ENCODE measurements around the gene FTCD. TPM values are rescaled to one million over a fixed set of nuclear protein-coding genes. Genes with fewer than 3 reads are reported as not detected.

The FTCD gene
- total and polyA plus RNA-seq, 12 donors, result 0.20 to 16.8 (median 1.9) TPM; not detected in 2

GRCh38 chr21:46093668-46094400, 61.5 kb downstream of the FTCD start:
- TF ChIP-seq CTCF (IDR thresholded peaks at IDR 0.05) (no peak), POLR2A (IDR thresholded peaks at IDR 0.05) (no peak)
- no peak overlapping the region for H3K27ac ChIP-seq
- peak in 2 of 7 donors; percentile 17 to 21 for DNase-seq
- WGBS, 4 donors, result 84 to 89% (median 85%) methylated on average over 9 to 11 of the region's 11 CpGs; no CpG with 5 or more reads in 1 of the 4 donors
- intact Hi-C loops (cut with DNase I), result loop anchor here (10.0 kb wide), 2 partner anchors 109 to 119 kb away; partner anchors contain the start of gene COL6A1 (in 1 of the 2)
- H3K36me3 ChIP-seq (replicated peaks in 1 of 2), result no peaks in the 10 kb centered on the region
- H3K4me3 ChIP-seq, result no peak overlapping the region
- H3K4me1 ChIP-seq (replicated peaks in 1 of 2), result no peaks in the 10 kb centered on the region
- no peaks in the 10 kb centered on the region for H3K9me3 ChIP-seq (replicated peaks in 1 of 3)
- H3K27me3 ChIP-seq, result peaks cover 11% of the 10 kb centered on the region

- Histone ChIP-seq H3K4me3 (no peak overlapping the region), H3K4me1 (replicated peaks in 1 of 2) (no peaks in the 10 kb centered on the region), H3K27me3 (peaks cover 5% of the 10 kb centered on the region), H3K9me3 (replicated peaks in 1 of 3) (no peaks in the 10 kb centered on the region), H3K36me3 (replicated peaks in 1 of 2) (no peaks in the 10 kb centered on the region), H3K27ac (peak overlapping the region in 2 of 5 donors; percentile 43 to 66)
- WGBS, 4 donors, result 73 to 82% (median 79%) methylated on average over 6 to 11 of the region's 11 CpGs
- intact Hi-C loops (cut with DNase I), result loop anchor here (10.0 kb wide), 2 partner anchors 108 to 118 kb away; partner anchors contain the start of gene COL6A1 (in 1 of the 2)
- TF ChIP-seq POLR2A (IDR thresholded peaks at IDR 0.05) (no peak), CTCF (IDR thresholded peaks at IDR 0.05) (no peak)
- DNase-seq, result peak in 1 of 7 donors; percentile 41
Observed at GRCh38 chr21:46092811-46093667, 62.3 kb downstream of the FTCD start.

GRCh38 chr21:46092026-46092764, 63.2 kb downstream of the FTCD start:
- H3K9me3 ChIP-seq (replicated peaks in 1 of 3), result no peaks in the 10 kb centered on the region
- no peaks in the 10 kb centered on the region for H3K4me1 ChIP-seq (replicated peaks in 1 of 2)
- no peaks in the 10 kb centered on the region for H3K36me3 ChIP-seq (replicated peaks in 1 of 2)
- H3K27ac ChIP-seq, result peak overlapping the region in 2 of 5 donors; percentile 43 to 66
- TF ChIP-seq POLR2A (IDR thresholded peaks at IDR 0.05) (no peak), CTCF (IDR thresholded peaks at IDR 0.05) (no peak)
- 78 to 82% (median 80%) methylated on average over 23 of the region's 23 CpGs for WGBS, 4 donors
- intact Hi-C loops (cut with DNase I), result loop anchor here (10.0 kb wide), 2 partner anchors 107 to 117 kb away; partner anchors contain the start of gene COL6A1 (in 1 of the 2)
- H3K4me3 ChIP-seq, result no peak overlapping the region
- peak in 2 of 7 donors; percentile 28 to 61 for DNase-seq
- H3K27me3 ChIP-seq, result no peaks in the 10 kb centered on the region

All from adrenal gland (tissue), 12 donors.